Kidney (tissue), 14 donors: ENCODE data around the gene KRI1. TPM values are rescaled to one million over a fixed set of nuclear protein-coding genes. Genes with fewer than 3 reads are reported as not detected.

Source experiments
- DNase-seq, 5 donors: peaks; one replicate each; pipeline ENCODE4 v3.0.0-alpha.2; 2013 to 2020
- FAIRE-seq: peaks from 2 replicates; lab custom pipeline; 2012; peaks lifted over from hg19 to GRCh38; lab: Jason Lieb, UNC
- H3K27ac ChIP-seq, 2 donors: one replicate each; pipeline ENCODE4 v1.7.0; 2013; ENCODE audit warnings: low read depth in 2 of 2, low read length in 2 of 2, inconsistent platforms in 1 of 2
- H3K27me3 ChIP-seq: one replicate; pipeline ENCODE4 v1.7.1; 2013; ENCODE audit warnings: low read length, inconsistent platforms; ENCODE audit not compliant: control insufficient read depth, insufficient read depth
- H3K36me3 ChIP-seq, 3 donors: one replicate each; pipeline versions ENCODE4 v1.7.0 to v1.7.1; 2013; ENCODE audit warnings: low read length in 3 of 3, control low read depth in 1 of 3, inconsistent platforms in 1 of 3; ENCODE audit not compliant: insufficient read depth in 3 of 3, control insufficient read depth in 2 of 3
- H3K4me1 ChIP-seq, 3 donors: one replicate each; pipeline versions ENCODE4 v1.7.0 to v1.7.1; 2013; ENCODE audit warnings: low read length in 3 of 3, inconsistent platforms in 1 of 3, low read depth in 1 of 3; ENCODE audit not compliant: control insufficient read depth in 2 of 3, insufficient read depth in 2 of 3
- H3K4me3 ChIP-seq, 3 donors: one replicate each; pipeline versions ENCODE4 v1.7.0 to v1.8.1; 2013; ENCODE audit warnings: low read length in 3 of 3, control low read depth in 1 of 3, inconsistent platforms in 1 of 3
- H3K9ac ChIP-seq, 3 donors: one replicate each; pipeline versions ENCODE4 v1.7.0 to v1.7.1; 2013; ENCODE audit warnings: low read length in 3 of 3, control low read depth in 1 of 3, inconsistent platforms in 1 of 3
- H3K9me3 ChIP-seq, 3 donors: one replicate each; pipeline versions ENCODE4 v1.7.0 to v1.7.1; 2013; ENCODE audit warnings: low read length in 3 of 3, control low read depth in 1 of 3, inconsistent platforms in 1 of 3; ENCODE audit not compliant: control insufficient read depth in 2 of 3, insufficient read depth in 1 of 3
- CTCF ChIP-seq: IDR thresholded peaks from 3 replicates; pipeline ENCODE4 v1.5.1; 2012; ENCODE audit warnings: mild to moderate bottlenecking, moderate library complexity, borderline replicate concordance; ENCODE audit not compliant: insufficient read depth; ENCODE audit errors: extremely low read depth
- intact Hi-C: fragments of 100-400 bp; cut with DNase I; formaldehyde crosslinking; loops from one replicate; pipeline ENCODE4 v1.11.1; 2022
- microRNA-seq: library from miRNA; unstranded; fragments of <30 nt; microRNA quantifications from one replicate; pipeline ENCODE4 v1.2.0, GENCODE V29; 2020
- polyA plus RNA-seq: library from polyadenylated mRNA; stranded (reverse); fragments of 350-450 nt; fragmentation: Illumina TruSeq; extraction: RNeasy Lipid Tissue Mini Kit (QIAGEN cat#74804); gene quantifications from one replicate; pipeline ENCODE4 v1.2.3, GENCODE V29; 2014; ENCODE audit warnings: low read depth, low replicate concordance; ENCODE audit not compliant: insufficient read depth
- total RNA-seq: library from RNA; stranded (reverse); fragmentation: NEBNext Ultra II Directional; extraction: Animal tissue kit (Norgen Biotek cat#: 25700); gene quantifications from one replicate; pipeline ENCODE4 v1.2.1, GENCODE V29; 2021
- donor health status: control.
- donor health status: control.
- donor health status: control.
- donor health status: control.
- donor health status: control.
- donor health status: DM: yes; HTN: yes; CAD: no.
- donor health status: Normal renal cell carcinoma (clear cell type).

The KRI1 gene
- total and polyA plus RNA-seq, 2 donors from 2014 or later = 13.9 to 29.4 TPM

GRCh38 chr19:10508707-10509106 is 57.1 kb downstream of the KRI1 start:
- intact Hi-C loops = no loop called here
- Histone ChIP-seq H3K27ac (no peak overlapping the region), H3K9me3 (no peaks in the 10 kb centered on the region), H3K4me3 (no peak overlapping the region), H3K4me1 (peaks cover 0 to 3% (median 0%) of the 10 kb centered on the region in 3 donors), H3K36me3 (no peaks in the 10 kb centered on the region), H3K9ac (no peak overlapping the region), H3K27me3 (peaks cover 5% of the 10 kb centered on the region)
- FAIRE-seq (no peak), DNase-seq (no peak)
- TF ChIP-seq CTCF = no peak

GRCh38 chr19:10508036-10508435 is 57.8 kb downstream of the KRI1 start:
- DNase-seq (no peak), FAIRE-seq (no peak)
- no peak overlapping the region for H3K9ac ChIP-seq

GRCh38 chr19:10505583-10506229 is 60.1 kb downstream of the KRI1 start:
- H3K9me3 ChIP-seq = no peaks in the 10 kb centered on the region
- intact Hi-C loops = no loop called here
- no peak for FAIRE-seq
- H3K4me1 ChIP-seq = peaks cover 0 to 5% (median 0%) of the 10 kb centered on the region in 3 donors
- peak; percentile 66 for TF ChIP-seq CTCF
- no peaks in the 10 kb centered on the region for H3K36me3 ChIP-seq
- peak in 4 of 5 donors; percentile 51 to 87 (median 70) for DNase-seq
- H3K27me3 ChIP-seq = no peaks in the 10 kb centered on the region
- H3K27ac ChIP-seq = no peak overlapping the region
- no peak overlapping the region for H3K9ac ChIP-seq
- H3K4me3 ChIP-seq = no peak overlapping the region

More at GRCh38 chr19:10508036-10508435, 57.8 kb downstream of the KRI1 start:
- Histone ChIP-seq H3K4me3 (no peak overlapping the region), H3K9me3 (no peaks in the 10 kb centered on the region), H3K36me3 (no peaks in the 10 kb centered on the region), H3K27me3 (peaks cover 1% of the 10 kb centered on the region), H3K4me1 (peaks cover 0 to 3% (median 0%) of the 10 kb centered on the region in 3 donors), H3K27ac (no peak overlapping the region)
- no peak for TF ChIP-seq CTCF
- intact Hi-C loops = no loop called here

Small RNAs within 50 kb of the gene (microRNA-seq; reads per million reads assigned to microRNA genes)
- not detected for gene MIR1238

Other genes starting within 250 kb of the KRI1 start
- gene FDX2, start 250.0 kb downstream of the KRI1 start, total RNA-seq = 20.1 TPM
- 88.4 TPM for gene FDX2, start 250.0 kb downstream of the KRI1 start, polyA plus RNA-seq
- gene RAVER1, start 232.5 kb downstream of the KRI1 start, total RNA-seq = 38.4 TPM
- 9.1 TPM for gene RAVER1, start 232.5 kb downstream of the KRI1 start, polyA plus RNA-seq
- 17.4 TPM for gene ICAM3, start 226.4 kb downstream of the KRI1 start, total RNA-seq
- gene ICAM3, start 226.4 kb downstream of the KRI1 start, polyA plus RNA-seq = 21.8 TPM
- 127 TPM for gene TYK2, start 185.4 kb downstream of the KRI1 start, total RNA-seq
- 131 TPM for gene TYK2, start 185.4 kb downstream of the KRI1 start, polyA plus RNA-seq
- gene CDC37, start 162.5 kb downstream of the KRI1 start, total RNA-seq = 139 TPM
- gene CDC37, start 162.5 kb downstream of the KRI1 start, polyA plus RNA-seq = 149 TPM
- 17.5 TPM for gene PDE4A, start 145.5 kb downstream of the KRI1 start, total RNA-seq
- 4.5 TPM for gene PDE4A, start 145.5 kb downstream of the KRI1 start, polyA plus RNA-seq
- 60.8 TPM for gene KEAP1, start 62.7 kb downstream of the KRI1 start, total RNA-seq
- 79.4 TPM for gene KEAP1, start 62.7 kb downstream of the KRI1 start, polyA plus RNA-seq
- gene S1PR5, start 48.6 kb downstream of the KRI1 start, total RNA-seq = 0.69 TPM
- gene S1PR5, start 48.6 kb downstream of the KRI1 start, polyA plus RNA-seq = 0.84 TPM
- 32.7 TPM for gene ATG4D, start 22.1 kb downstream of the KRI1 start, total RNA-seq
- gene ATG4D, start 22.1 kb downstream of the KRI1 start, polyA plus RNA-seq = 91.7 TPM
- gene CDKN2D, start 3.0 kb upstream of the KRI1 start, total RNA-seq = 8.8 TPM
- 14.7 TPM for gene CDKN2D, start 3.0 kb upstream of the KRI1 start, polyA plus RNA-seq
- 74.1 TPM for gene AP1M2, start 21.3 kb upstream of the KRI1 start, total RNA-seq
- 232 TPM for gene AP1M2, start 21.3 kb upstream of the KRI1 start, polyA plus RNA-seq
- 345 TPM for gene SLC44A2, start 59.5 kb upstream of the KRI1 start, total RNA-seq
- gene SLC44A2, start 59.5 kb upstream of the KRI1 start, polyA plus RNA-seq = 150 TPM
- 206 TPM for gene ILF3, start 88.3 kb upstream of the KRI1 start, total RNA-seq
- 58.3 TPM for gene ILF3, start 88.3 kb upstream of the KRI1 start, polyA plus RNA-seq
- 55.2 TPM for gene QTRT1, start 135.4 kb upstream of the KRI1 start, total RNA-seq
- 77.2 TPM for gene QTRT1, start 135.4 kb upstream of the KRI1 start, polyA plus RNA-seq
- gene DNM2, start 152.1 kb upstream of the KRI1 start, total RNA-seq = 226 TPM
- gene DNM2, start 152.1 kb upstream of the KRI1 start, polyA plus RNA-seq = 79.0 TPM